NCI-H2107 (cell line): ENCODE data around the gene ARF3.
A peak's percentile ranks its signal among the peaks of the same experiment; 100 is the strongest.

Experiments
- DNase-seq: peaks from one replicate; lab custom pipeline; 2025; lab: John Stamatoyannopoulos, UW

The ARF3 gene

GRCh38 chr12:48957141-48958048 lies at the start of gene ARF3:
Gene ARF3, minus strand, starts transcription at chr12:48957487. Its CDS starts 16,392 bp downstream, at chr12:48941095.
- peak; percentile 95 for DNase-seq

- DNase-seq: no peak
Measured at GRCh38 chr12:49000346-49000745, 43.1 kb upstream of the ARF3 start.

GRCh38 chr12:48999371-49000131 lies 42.3 kb upstream of the ARF3 start, which contains the start of gene DDN:
Gene DDN, minus strand, starts transcription at chr12:48999375. Its CDS starts 88 bp downstream, at chr12:48999287.
- no peak for DNase-seq

GRCh38 chr12:48998497-48999353 lies 41.4 kb upstream of the ARF3 start:
- no peak for DNase-seq

- no peak for DNase-seq
Measured at GRCh38 chr12:48997719-48998496, 40.6 kb upstream of the ARF3 start.

DNA sequence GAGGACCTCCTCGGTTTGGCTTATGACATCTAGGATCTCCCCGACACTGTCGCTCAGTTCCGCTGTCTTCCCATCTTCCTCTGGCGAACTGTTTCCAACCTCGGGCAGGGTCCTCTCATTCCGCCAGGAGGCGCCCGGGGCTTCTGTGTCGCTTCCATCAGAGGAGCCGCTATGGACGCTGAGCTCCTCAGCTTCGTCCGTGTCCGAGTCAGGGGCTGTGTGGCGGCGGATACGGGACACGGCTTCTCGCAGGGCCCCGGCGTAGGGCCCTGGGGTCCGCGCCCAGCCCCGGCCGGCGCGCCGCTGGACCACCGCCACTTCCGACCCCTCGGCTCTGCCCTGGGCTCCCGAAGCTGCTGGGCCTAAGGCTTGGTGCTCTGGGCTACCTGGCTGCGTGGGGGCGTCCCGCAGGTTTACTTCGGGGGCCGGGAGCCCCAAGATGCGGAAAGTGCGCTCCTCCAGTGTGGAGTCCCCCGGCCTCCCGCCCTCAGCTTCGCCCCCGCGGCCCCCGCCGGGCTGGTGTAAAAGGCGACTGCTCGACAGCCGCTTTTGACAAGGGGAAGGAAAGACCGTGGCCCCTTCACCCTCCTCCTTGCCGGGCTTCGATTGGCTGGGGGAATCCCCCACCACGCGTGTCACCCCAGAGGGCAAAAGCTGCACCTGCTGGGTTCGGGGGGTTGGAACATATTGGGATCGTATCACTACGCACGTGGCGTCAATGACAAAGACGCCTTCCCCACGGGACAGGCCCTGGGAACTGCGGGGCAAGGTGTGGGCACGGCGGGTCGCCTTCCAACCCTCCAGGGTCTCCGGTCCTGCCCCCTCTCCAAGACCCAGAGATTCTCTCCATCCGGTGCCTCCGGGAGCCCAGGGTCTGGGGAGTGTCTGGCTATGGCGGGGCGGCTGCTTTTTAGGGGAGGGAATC lies 39.8 kb upstream of the ARF3 start:
- peak; percentile 55 for DNase-seq

DNA sequence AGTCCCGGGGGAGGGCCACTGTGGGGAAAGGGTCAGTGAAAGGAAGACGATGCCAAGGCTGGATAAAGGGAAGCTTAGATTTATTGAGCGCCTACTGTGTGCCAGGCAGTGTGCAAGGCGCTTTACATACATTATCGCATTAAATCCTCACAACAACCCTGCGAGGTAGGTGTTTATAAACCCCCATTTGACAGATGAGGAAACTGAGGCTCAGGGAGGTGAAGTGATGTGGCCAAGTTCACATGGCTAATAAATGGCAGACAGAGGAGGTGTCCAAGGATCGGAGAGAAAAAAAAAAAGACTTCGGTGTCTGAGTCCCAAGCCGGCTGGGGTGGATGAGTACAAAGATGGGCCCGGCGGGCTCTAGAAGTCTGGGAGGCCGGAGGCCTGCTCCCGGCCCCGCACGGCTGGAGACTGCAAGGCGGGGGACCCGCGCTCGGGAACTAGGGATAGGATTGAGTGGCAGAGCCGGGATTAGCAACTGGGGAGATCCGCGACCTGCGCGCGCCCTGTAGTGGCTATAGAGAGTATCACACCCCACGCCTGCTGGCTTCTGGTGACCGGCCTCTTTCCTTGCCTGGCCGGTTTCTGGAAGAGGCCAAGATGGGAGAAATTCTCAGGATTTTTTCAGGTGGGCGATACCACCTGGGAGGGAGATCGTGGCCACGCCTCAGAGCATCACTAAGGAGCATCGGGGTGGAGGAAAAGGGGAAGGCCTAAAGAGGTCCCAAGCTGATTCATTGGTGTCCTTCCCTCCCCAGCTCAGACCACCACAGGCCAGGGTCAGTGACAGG lies 38.0 kb upstream of the ARF3 start:
- DNase-seq: peak; percentile 80

- DNase-seq: no peak
Measured at GRCh38 chr12:48994224-48995085, 37.2 kb upstream of the ARF3 start.

GRCh38 chr12:48993787-48994186 lies 36.5 kb upstream of the ARF3 start:
- DNase-seq: no peak

- no peak for DNase-seq
Measured at GRCh38 chr12:48991247-48992050, 34.2 kb upstream of the ARF3 start.

- no peak for DNase-seq
Measured at GRCh38 chr12:48990552-48990951, 33.3 kb upstream of the ARF3 start.

- no peak for DNase-seq
Measured at GRCh38 chr12:48988030-48988649, 30.9 kb upstream of the ARF3 start.

GRCh38 chr12:48986720-48987291 lies 29.5 kb upstream of the ARF3 start:
- DNase-seq: no peak

GRCh38 chr12:48985901-48986300 lies 28.6 kb upstream of the ARF3 start:
- no peak for DNase-seq

DNA sequence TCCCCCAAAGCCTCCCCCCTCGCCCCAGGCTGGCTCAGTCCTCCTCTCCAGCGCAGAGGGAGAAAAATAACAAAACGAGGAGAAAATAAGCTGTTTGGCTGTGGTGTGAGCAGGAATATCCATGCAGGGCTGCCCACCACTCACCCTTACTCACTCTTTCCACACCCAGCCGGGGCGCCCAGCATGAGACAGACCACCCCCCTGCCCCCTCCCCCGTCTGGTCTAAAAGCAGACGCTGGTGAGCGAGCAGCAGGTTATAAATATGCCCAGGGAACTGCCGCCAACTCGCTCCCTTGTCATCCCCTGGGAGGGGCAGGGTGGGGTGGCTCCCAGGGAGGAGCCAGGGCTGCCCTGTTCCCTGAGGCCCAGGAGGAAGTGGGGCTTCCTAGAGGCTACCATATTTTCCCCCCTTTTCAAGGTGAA lies 28.2 kb upstream of the ARF3 start:
- no peak for DNase-seq

DNA sequence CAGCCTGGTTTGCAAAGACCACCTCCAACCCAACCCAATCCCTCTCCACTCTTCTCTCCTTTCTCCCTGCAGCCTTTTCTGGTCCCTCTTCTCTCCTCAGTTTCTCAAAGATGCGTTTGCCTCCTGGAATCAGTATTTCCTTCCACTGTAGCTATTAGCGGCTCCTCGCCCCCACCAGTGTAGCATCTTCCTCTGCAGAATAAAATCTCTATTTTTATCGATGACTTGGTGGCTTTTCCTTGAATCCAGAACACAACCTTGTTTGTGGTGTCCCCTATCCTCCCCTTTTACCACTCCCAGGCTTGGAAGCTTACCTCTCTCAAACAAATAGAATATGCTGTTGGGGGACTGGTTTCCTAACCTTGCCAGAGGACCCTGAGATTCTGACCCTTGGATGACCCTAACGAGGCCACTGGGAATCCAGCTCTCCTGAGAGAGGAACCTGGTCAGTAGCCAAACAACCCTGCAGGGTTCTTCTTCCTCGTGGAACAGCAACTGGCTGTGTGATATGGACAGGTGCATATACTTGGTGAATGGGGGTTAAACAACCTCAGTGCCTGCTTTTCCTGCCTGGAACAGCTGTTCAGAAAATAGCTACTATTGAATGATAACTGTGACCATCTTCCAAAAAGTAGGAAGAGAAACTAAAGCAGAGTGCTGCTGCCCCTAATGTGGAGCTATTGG lies 25.3 kb upstream of the ARF3 start:
- no peak for DNase-seq
